ENCODE data around the gene HDDC3.

DNA sequence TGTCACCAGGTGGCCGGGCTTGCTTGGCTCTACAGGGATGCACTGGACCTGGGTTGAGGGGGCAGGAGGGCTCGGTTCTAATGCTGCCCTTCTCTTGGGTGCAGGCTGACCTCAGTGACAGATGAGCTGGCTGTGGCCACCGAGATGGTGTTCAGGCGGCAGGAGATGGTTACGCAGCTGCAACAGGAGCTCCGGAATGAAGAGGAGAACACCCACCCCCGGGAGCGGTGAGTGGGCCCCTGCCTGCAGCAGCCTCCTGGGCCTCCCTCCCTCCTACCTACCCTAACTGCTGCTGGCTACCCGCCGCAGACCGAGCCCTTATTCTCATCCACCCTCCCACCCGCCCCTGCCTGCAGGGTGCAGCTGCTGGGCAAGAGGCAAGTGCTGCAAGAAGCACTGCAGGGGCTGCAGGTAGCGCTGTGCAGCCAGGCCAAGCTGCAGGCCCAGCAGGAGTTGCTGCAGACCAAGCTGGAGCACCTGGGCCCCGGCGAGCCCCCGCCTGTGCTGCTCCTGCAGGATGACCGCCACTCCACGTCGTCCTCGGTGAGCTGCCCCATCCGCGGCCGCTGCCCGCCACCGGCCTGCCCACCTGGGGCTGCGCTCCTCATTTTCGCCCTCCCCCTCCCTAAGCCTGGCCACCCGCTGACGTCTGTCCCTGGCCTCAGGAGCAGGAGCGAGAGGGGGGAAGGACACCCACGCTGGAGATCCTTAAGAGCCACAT lies 42.5 kb downstream of the HDDC3 start:
- TF ChIP-seq XRCC4 (IDR thresholded peaks at IDR 0.05; ENCODE audit: extremely low read depth, insufficient read depth, insufficient read length) (no peak), CREB1 (IDR thresholded peaks at IDR 0.05) (no peak), CREB1 (CRISPR knock-in tag; IDR thresholded peaks at IDR 0.05) (no peak), KAT8 (IDR thresholded peaks at IDR 0.05; ENCODE audit: low read depth) (no peak), POLR2AphosphoS5 (IDR thresholded peaks at IDR 0.05; ENCODE audit: control insufficient read depth, insufficient read depth, low read depth, low read length) (no peak), KLF1 (tag; IDR thresholded peaks at IDR 0.05) (no peak), SNRNP70 (optimal IDR thresholded peaks at IDR 0.05; ENCODE audit: low read depth, low read length) (no peak), ZFP30 (CRISPR knock-in tag; IDR thresholded peaks at IDR 0.05; ENCODE audit: borderline replicate concordance) (no peak), TCF7 (IDR thresholded peaks at IDR 0.05; ENCODE audit: borderline replicate concordance) (no peak)
- TF ChIP-seq, protein P1, sequence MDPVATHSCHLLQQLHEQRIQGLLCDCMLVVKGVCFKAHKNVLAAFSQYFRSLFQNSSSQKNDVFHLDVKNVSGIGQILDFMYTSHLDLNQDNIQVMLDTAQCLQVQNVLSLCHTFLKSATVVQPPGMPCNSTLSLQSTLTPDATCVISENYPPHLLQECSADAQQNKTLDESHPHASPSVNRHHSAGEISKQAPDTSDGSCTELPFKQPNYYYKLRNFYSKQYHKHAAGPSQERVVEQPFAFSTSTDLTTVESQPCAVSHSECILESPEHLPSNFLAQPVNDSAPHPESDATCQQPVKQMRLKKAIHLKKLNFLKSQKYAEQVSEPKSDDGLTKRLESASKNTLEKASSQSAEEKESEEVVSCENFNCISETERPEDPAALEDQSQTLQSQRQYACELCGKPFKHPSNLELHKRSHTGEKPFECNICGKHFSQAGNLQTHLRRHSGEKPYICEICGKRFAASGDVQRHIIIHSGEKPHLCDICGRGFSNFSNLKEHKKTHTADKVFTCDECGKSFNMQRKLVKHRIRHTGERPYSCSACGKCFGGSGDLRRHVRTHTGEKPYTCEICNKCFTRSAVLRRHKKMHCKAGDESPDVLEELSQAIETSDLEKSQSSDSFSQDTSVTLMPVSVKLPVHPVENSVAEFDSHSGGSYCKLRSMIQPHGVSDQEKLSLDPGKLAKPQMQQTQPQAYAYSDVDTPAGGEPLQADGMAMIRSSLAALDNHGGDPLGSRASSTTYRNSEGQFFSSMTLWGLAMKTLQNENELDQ (CRISPR knock-in tag; IDR thresholded peaks at IDR 0.05; ENCODE audit: borderline replicate concordance): no peak
- TF ChIP-seq, protein P2, sequence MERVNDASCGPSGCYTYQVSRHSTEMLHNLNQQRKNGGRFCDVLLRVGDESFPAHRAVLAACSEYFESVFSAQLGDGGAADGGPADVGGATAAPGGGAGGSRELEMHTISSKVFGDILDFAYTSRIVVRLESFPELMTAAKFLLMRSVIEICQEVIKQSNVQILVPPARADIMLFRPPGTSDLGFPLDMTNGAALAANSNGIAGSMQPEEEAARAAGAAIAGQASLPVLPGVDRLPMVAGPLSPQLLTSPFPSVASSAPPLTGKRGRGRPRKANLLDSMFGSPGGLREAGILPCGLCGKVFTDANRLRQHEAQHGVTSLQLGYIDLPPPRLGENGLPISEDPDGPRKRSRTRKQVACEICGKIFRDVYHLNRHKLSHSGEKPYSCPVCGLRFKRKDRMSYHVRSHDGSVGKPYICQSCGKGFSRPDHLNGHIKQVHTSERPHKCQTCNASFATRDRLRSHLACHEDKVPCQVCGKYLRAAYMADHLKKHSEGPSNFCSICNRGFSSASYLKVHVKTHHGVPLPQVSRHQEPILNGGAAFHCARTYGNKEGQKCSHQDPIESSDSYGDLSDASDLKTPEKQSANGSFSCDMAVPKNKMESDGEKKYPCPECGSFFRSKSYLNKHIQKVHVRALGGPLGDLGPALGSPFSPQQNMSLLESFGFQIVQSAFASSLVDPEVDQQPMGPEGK (CRISPR knock-in tag; IDR thresholded peaks at IDR 0.05; ENCODE audit: borderline replicate concordance): no peak
- TF ChIP-seq, protein P3, sequence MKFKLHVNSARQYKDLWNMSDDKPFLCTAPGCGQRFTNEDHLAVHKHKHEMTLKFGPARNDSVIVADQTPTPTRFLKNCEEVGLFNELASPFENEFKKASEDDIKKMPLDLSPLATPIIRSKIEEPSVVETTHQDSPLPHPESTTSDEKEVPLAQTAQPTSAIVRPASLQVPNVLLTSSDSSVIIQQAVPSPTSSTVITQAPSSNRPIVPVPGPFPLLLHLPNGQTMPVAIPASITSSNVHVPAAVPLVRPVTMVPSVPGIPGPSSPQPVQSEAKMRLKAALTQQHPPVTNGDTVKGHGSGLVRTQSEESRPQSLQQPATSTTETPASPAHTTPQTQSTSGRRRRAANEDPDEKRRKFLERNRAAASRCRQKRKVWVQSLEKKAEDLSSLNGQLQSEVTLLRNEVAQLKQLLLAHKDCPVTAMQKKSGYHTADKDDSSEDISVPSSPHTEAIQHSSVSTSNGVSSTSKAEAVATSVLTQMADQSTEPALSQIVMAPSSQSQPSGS (CRISPR knock-in tag; IDR thresholded peaks at IDR 0.05): no peak
- TF ChIP-seq, protein P4, sequence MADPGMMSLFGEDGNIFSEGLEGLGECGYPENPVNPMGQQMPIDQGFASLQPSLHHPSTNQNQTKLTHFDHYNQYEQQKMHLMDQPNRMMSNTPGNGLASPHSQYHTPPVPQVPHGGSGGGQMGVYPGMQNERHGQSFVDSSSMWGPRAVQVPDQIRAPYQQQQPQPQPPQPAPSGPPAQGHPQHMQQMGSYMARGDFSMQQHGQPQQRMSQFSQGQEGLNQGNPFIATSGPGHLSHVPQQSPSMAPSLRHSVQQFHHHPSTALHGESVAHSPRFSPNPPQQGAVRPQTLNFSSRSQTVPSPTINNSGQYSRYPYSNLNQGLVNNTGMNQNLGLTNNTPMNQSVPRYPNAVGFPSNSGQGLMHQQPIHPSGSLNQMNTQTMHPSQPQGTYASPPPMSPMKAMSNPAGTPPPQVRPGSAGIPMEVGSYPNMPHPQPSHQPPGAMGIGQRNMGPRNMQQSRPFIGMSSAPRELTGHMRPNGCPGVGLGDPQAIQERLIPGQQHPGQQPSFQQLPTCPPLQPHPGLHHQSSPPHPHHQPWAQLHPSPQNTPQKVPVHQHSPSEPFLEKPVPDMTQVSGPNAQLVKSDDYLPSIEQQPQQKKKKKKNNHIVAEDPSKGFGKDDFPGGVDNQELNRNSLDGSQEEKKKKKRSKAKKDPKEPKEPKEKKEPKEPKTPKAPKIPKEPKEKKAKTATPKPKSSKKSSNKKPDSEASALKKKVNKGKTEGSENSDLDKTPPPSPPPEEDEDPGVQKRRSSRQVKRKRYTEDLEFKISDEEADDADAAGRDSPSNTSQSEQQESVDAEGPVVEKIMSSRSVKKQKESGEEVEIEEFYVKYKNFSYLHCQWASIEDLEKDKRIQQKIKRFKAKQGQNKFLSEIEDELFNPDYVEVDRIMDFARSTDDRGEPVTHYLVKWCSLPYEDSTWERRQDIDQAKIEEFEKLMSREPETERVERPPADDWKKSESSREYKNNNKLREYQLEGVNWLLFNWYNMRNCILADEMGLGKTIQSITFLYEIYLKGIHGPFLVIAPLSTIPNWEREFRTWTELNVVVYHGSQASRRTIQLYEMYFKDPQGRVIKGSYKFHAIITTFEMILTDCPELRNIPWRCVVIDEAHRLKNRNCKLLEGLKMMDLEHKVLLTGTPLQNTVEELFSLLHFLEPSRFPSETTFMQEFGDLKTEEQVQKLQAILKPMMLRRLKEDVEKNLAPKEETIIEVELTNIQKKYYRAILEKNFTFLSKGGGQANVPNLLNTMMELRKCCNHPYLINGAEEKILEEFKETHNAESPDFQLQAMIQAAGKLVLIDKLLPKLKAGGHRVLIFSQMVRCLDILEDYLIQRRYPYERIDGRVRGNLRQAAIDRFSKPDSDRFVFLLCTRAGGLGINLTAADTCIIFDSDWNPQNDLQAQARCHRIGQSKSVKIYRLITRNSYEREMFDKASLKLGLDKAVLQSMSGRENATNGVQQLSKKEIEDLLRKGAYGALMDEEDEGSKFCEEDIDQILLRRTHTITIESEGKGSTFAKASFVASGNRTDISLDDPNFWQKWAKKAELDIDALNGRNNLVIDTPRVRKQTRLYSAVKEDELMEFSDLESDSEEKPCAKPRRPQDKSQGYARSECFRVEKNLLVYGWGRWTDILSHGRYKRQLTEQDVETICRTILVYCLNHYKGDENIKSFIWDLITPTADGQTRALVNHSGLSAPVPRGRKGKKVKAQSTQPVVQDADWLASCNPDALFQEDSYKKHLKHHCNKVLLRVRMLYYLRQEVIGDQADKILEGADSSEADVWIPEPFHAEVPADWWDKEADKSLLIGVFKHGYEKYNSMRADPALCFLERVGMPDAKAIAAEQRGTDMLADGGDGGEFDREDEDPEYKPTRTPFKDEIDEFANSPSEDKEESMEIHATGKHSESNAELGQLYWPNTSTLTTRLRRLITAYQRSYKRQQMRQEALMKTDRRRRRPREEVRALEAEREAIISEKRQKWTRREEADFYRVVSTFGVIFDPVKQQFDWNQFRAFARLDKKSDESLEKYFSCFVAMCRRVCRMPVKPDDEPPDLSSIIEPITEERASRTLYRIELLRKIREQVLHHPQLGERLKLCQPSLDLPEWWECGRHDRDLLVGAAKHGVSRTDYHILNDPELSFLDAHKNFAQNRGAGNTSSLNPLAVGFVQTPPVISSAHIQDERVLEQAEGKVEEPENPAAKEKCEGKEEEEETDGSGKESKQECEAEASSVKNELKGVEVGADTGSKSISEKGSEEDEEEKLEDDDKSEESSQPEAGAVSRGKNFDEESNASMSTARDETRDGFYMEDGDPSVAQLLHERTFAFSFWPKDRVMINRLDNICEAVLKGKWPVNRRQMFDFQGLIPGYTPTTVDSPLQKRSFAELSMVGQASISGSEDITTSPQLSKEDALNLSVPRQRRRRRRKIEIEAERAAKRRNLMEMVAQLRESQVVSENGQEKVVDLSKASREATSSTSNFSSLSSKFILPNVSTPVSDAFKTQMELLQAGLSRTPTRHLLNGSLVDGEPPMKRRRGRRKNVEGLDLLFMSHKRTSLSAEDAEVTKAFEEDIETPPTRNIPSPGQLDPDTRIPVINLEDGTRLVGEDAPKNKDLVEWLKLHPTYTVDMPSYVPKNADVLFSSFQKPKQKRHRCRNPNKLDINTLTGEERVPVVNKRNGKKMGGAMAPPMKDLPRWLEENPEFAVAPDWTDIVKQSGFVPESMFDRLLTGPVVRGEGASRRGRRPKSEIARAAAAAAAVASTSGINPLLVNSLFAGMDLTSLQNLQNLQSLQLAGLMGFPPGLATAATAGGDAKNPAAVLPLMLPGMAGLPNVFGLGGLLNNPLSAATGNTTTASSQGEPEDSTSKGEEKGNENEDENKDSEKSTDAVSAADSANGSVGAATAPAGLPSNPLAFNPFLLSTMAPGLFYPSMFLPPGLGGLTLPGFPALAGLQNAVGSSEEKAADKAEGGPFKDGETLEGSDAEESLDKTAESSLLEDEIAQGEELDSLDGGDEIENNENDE (IDR thresholded peaks at IDR 0.05; ENCODE audit: low read depth, low read length): no peak
